NK-92 treated with Interleukin-12 subunit alpha and Interleukin-12 subunit beta, amount 100 ng/mL, for 24 hours (cell line): ENCODE measurements around the gene DENND1C.

Source experiments
- DNase-seq: peaks from one replicate; lab custom pipeline; 2025; lab: John Stamatoyannopoulos, UW

Gene DENND1C

GRCh38 chr19:6424939-6425731 lies 56.5 kb downstream of the DENND1C start:
- DNase-seq = peak; percentile 100

- DNase-seq = no peak
These were observed 57.2 kb downstream of the DENND1C start, which contains the start of gene KHSRP for GRCh38 chr19:6424195-6424938. Gene KHSRP, minus strand, starts transcription at chr19:6424811. Its CDS starts 110 bp downstream, at chr19:6424701.

- DNase-seq = no peak
These were observed 57.9 kb downstream of the DENND1C start for GRCh38 chr19:6423499-6424194.

- no peak for DNase-seq
These were observed 60.2 kb downstream of the DENND1C start for GRCh38 chr19:6421075-6422014.

GRCh38 chr19:6418562-6418932 lies 63.0 kb downstream of the DENND1C start:
- DNase-seq = no peak

- DNase-seq = no peak
These were observed 63.6 kb downstream of the DENND1C start for GRCh38 chr19:6417713-6418561.
